Caco-2 (cell line): ENCODE data around the gene DEPP1. TPM values are rescaled to one million over a fixed set of nuclear protein-coding genes. Genes with fewer than 3 reads are reported as not detected.

ENCODE experiments used
- BruUV-seq: library from RNA; stranded (reverse); fragments of 400-500 nt; replicated peaks from 2 replicates; lab custom pipeline; 2021; lab: Mats Ljungman, UMichigan
- CTCF ChIA-PET: fragments of 300-600 bp; sonication (Branson Sonifier 250); formaldehyde crosslinking; loops from one replicate; lab custom pipeline; 2022; ENCODE audit warnings: antibody characterized with exemption; lab: Charles Lee
- POLR2A ChIA-PET: fragments of 300-600 bp; sonication (Branson Sonifier 250); formaldehyde crosslinking; loops from one replicate; lab custom pipeline; 2022; ENCODE audit warnings: antibody characterized with exemption; lab: Charles Lee
- DNase-seq, 2 experiments: peaks; one replicate each; pipeline versions ENCODE4 v3.0.0 to v3.0.0-alpha.2; 2020 to 2022
- H3K27me3 ChIP-seq: replicated peaks from 2 replicates; pipeline ENCODE4 v1.6.0; 2011; ENCODE audit warnings: low read length; ENCODE audit not compliant: control insufficient read depth, insufficient read depth
- H3K36me3 ChIP-seq: 2 replicates; pipeline ENCODE4 v1.5.1; 2011; ENCODE audit warnings: low read length; ENCODE audit not compliant: control insufficient read depth, insufficient read depth
- H3K4me1 ChIP-seq: fragments of 250-450 bp; sonication (Bioruptor Pico); 2 replicates; pipeline ENCODE4 v1.5.1; 2020; ENCODE audit warnings: mild to moderate bottlenecking
- H3K4me3 ChIP-seq: 2 replicates; pipeline ENCODE4 v1.5.1; 2011; ENCODE audit warnings: low read depth, mild to moderate bottlenecking, control low read depth, low read length
- H3K9me3 ChIP-seq: fragments of 250-450 bp; sonication (Bioruptor Pico); 2 replicates; pipeline ENCODE4 v1.5.1; 2020; ENCODE audit warnings: mild to moderate bottlenecking, moderate library complexity
- H3K27ac Mint-ChIP-seq: one replicate; pipeline ENCODE4 v1.8.0; 2022; ENCODE audit warnings: mixed read lengths; ENCODE audit not compliant: unreplicated experiment
- H3K27me3 Mint-ChIP-seq: one replicate; pipeline ENCODE4 v1.8.0; 2022; ENCODE audit warnings: mixed read lengths; ENCODE audit not compliant: insufficient read depth, unreplicated experiment
- H3K36me3 Mint-ChIP-seq: one replicate; pipeline ENCODE4 v1.8.0; 2022; ENCODE audit warnings: mild to moderate bottlenecking, mixed read lengths; ENCODE audit not compliant: insufficient read depth, unreplicated experiment
- H3K4me1 Mint-ChIP-seq: one replicate; pipeline ENCODE4 v1.8.0; 2022; ENCODE audit warnings: low read depth, mixed read lengths; ENCODE audit not compliant: unreplicated experiment
- H3K4me3 Mint-ChIP-seq: one replicate; pipeline ENCODE4 v1.8.0; 2022; ENCODE audit warnings: mild to moderate bottlenecking, moderate library complexity, mixed read lengths; ENCODE audit not compliant: unreplicated experiment
- H3K9me3 Mint-ChIP-seq: one replicate; pipeline ENCODE4 v1.8.0; 2022; ENCODE audit warnings: mixed read lengths; ENCODE audit not compliant: unreplicated experiment
- intact Hi-C: fragments of 100-400 bp; cut with micrococcal nuclease; formaldehyde crosslinking; loops from one replicate; pipeline ENCODE4 v1.10.0; 2022; ENCODE audit not compliant: unreplicated experiment
- total RNA-seq: library from RNA; stranded (reverse); gene quantifications from 2 replicates; pipeline ENCODE4 v1.2.3, GENCODE V29; 2022
- TF ChIP-seq, protein P1 (sequence below), 2 experiments: fragments of 200-600 bp in 1 of 2; IDR thresholded peaks; 1 replicate in 1 of 2; 2 replicates in 1 of 2; pipeline versions ENCODE4 v1.5.1 to v1.8.0; 2011 to 2022; ENCODE audit warnings: antibody characterized with exemption in 1 of 2, control low read depth in 1 of 2, inconsistent platforms in 1 of 2, low read depth in 1 of 2, low read length in 1 of 2, mild to moderate bottlenecking in 1 of 2, moderate library complexity in 1 of 2; ENCODE audit not compliant: insufficient read depth in 1 of 2, severe bottlenecking in 1 of 2, unreplicated experiment in 1 of 2

DEPP1 gene
- total RNA-seq, 1 experiment from 2014 or later, result 13.6 TPM

DNA sequence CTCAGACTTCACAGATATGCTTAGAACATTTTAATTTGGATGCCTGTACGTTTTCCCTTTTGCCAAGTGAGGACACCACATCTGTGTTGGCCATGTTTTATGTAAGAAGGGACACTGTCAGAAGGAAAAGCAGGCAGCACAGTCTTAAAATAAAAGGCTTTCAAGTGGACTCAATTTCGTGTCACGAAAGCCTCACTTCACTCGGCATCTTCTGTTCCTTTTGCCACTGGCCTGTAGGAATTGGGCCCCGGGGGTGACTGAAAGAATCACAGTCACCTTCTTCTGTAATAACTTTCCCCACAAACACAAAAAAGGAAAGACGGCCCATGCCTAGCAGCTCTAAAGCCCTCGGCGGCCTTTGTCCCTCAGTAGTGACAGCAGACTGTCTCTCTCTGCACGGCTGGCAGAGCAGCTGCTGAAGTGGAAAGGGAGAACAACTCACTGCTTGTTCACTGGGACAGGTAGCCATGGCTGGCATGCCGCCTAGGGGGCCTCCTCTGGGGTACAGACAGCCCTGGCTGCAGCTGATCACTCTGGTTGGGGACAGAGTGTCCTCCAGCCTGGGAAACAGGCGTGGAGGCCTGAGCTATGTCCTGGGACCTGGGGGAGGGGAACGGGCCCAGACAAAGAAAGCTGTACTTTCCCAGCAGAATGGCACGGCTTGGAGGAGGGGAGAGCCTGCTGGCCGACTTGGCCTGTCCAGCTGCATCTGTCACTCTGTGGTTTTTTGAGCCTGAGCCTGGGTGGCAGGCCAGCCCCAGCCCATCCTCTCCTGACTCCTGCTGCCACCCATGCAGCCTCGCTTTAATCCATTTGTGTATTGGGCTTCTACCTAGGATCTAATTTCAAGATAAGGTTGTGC lies 14.6 kb downstream of the DEPP1 start:
- intact Hi-C loops, result no loop called here
- no peaks in the 10 kb centered on the region for H3K9me3 ChIP-seq
- DNase-seq, result peak in 1 of 2 experiments; percentile 55
- H3K27ac Mint-ChIP-seq, result peak overlapping the region; percentile 54
- TF ChIP-seq, protein P1, sequence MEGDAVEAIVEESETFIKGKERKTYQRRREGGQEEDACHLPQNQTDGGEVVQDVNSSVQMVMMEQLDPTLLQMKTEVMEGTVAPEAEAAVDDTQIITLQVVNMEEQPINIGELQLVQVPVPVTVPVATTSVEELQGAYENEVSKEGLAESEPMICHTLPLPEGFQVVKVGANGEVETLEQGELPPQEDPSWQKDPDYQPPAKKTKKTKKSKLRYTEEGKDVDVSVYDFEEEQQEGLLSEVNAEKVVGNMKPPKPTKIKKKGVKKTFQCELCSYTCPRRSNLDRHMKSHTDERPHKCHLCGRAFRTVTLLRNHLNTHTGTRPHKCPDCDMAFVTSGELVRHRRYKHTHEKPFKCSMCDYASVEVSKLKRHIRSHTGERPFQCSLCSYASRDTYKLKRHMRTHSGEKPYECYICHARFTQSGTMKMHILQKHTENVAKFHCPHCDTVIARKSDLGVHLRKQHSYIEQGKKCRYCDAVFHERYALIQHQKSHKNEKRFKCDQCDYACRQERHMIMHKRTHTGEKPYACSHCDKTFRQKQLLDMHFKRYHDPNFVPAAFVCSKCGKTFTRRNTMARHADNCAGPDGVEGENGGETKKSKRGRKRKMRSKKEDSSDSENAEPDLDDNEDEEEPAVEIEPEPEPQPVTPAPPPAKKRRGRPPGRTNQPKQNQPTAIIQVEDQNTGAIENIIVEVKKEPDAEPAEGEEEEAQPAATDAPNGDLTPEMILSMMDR (IDR thresholded peaks at IDR 0.05; ENCODE audit: insufficient read depth in 1 of 2, low read depth in 1 of 2, low read length in 1 of 2, severe bottlenecking in 1 of 2, unreplicated experiment in 1 of 2), result no peak
- peaks cover 16% of the 10 kb centered on the region for H3K36me3 Mint-ChIP-seq
- ChIA-PET CTCF (interaction anchor here (0.6 to 2.1 kb wide), 12 partner anchors 10 to 39 kb away, joined by 3 to 15 read pairs (median 4); no protein-coding TSS in a partner anchor), POLR2A (interaction anchor here (0.6 to 1.2 kb wide), 2 partner anchors 15 to 98 kb away, joined by 3 to 7 read pairs; partner anchors contain the start of gene DEPP1)
- H3K36me3 ChIP-seq, result 0 out of 2 replicates have a peak, but pooled peaks cover 2% of the 10 kb centered on the region
- no peaks in the 10 kb centered on the region for H3K27me3 Mint-ChIP-seq
- peaks cover 55% of the 10 kb centered on the region for H3K4me1 Mint-ChIP-seq
- peaks cover 11% of the 10 kb centered on the region for H3K9me3 Mint-ChIP-seq
- no peak overlapping the region for H3K4me3 ChIP-seq
- no TSS peak for BruUV-seq
- H3K4me3 Mint-ChIP-seq, result peak overlapping the region; percentile 20
- H3K27me3 ChIP-seq, result no peaks in the 10 kb centered on the region
- peaks cover 61% of the 10 kb centered on the region for H3K4me1 ChIP-seq

DNA sequence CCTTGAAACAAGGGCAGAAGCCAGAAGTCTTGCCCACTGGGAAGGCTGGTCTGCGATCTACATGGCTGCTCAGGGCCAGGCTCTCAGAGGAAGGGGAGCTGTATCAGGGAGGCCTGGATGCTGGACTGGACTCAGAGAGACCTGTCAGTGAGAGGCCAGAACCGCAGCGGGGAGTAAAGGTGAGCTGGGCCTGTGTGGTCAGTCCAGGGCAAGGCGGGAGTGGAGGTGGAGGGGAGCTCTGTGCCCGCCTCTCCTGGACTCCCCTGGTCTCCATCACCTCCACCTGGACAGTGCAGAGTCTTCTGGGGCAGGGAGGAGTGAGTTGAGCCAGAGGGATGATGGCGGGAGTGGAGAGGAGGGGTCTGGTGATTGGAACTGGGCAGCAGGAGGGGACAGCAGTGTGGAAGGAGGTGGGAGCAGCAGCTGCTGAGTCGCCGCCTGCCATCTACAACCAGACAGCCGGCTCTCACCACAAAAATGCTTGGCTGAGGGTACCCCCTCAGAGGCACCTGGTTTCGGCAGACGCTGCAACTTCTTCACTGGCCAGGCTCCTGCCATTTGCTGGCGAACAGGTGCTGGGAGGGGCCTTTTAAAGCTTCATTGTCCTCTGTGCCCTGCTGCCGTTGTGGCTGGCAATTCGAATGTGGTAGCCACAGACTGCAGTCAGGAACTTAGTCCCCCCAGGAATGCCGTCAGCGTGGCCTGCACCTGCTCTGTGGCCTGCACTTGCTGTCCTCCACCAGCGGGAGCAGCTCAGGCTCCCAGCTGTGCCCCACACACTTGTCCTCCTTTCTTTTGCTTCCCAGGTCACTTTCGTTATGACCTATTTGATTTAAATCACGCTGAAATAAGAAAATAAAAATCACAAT lies 15.5 kb downstream of the DEPP1 start:
- peaks cover 55% of the 10 kb centered on the region for H3K4me1 Mint-ChIP-seq
- no peak overlapping the region for H3K4me3 ChIP-seq
- ChIA-PET CTCF (interaction anchor here (0.9 to 2.1 kb wide), 9 partner anchors 10 to 34 kb away, joined by 3 to 15 read pairs (median 4); no protein-coding TSS in a partner anchor), POLR2A (interaction anchor here (0.6 to 1.2 kb wide), 4 partner anchors 16 to 99 kb away, joined by 3 to 7 read pairs (median 4); partner anchors contain the start of gene DEPP1)
- H3K27me3 ChIP-seq, result no peaks in the 10 kb centered on the region
- no peak for DNase-seq
- H3K27me3 Mint-ChIP-seq, result no peaks in the 10 kb centered on the region
- H3K4me1 ChIP-seq, result peaks cover 67% of the 10 kb centered on the region
- peaks cover 16% of the 10 kb centered on the region for H3K36me3 Mint-ChIP-seq
- 0 out of 2 replicates have a peak, but pooled peaks cover 2% of the 10 kb centered on the region for H3K36me3 ChIP-seq
- H3K27ac Mint-ChIP-seq, result peak overlapping the region; percentile 54
- intact Hi-C loops, result no loop called here
- no TSS peak for BruUV-seq
- TF ChIP-seq, protein P1 (IDR thresholded peaks at IDR 0.05; ENCODE audit: insufficient read depth in 1 of 2, low read depth in 1 of 2, low read length in 1 of 2, severe bottlenecking in 1 of 2, unreplicated experiment in 1 of 2), result peak; percentile 32 to 70
- H3K9me3 Mint-ChIP-seq, result peaks cover 11% of the 10 kb centered on the region
- H3K4me3 Mint-ChIP-seq, result no peak overlapping the region
- no peaks in the 10 kb centered on the region for H3K9me3 ChIP-seq
